HG03520 (cell line): ENCODE data around the gene PNLIPRP3.
"Not testable (repeated sequence)": the region's sequence is repeated elsewhere in the genome, so short reads cannot be mapped to it uniquely, and the experiment has no call there.

Experiments used
- ATAC-seq: cut with Tn5 transposase; IDR thresholded peaks from one replicate; pipeline ENCODE4 v1.9.1; 2021; ENCODE audit warnings: mild to moderate bottlenecking, moderate library complexity; ENCODE audit not compliant: unreplicated experiment

The PNLIPRP3 gene

GRCh38 chr10:116427671-116428070 is at the start of gene PNLIPRP3:
Gene PNLIPRP3 (plus strand): TSS chr10:116427847. CDS start chr10:116428013, 166 bp downstream.
- ATAC-seq, result no peak

GRCh38 chr10:116382290-116382689 is 45.4 kb upstream of the PNLIPRP3 start:
- ATAC-seq, result no peak

- ATAC-seq, result no peak
These were observed 42.3 kb upstream of the PNLIPRP3 start for GRCh38 chr10:116385311-116385710.

GRCh38 chr10:116385994-116386809 is 41.4 kb upstream of the PNLIPRP3 start:
- no peak for ATAC-seq

GRCh38 chr10:116393246-116393831 is 34.3 kb upstream of the PNLIPRP3 start:
- ATAC-seq, result not testable (repeated sequence)

- no peak for ATAC-seq
These were observed 32.2 kb upstream of the PNLIPRP3 start for GRCh38 chr10:116395223-116395985.

- ATAC-seq, result no peak
These were observed 29.4 kb upstream of the PNLIPRP3 start for GRCh38 chr10:116398224-116398623.

GRCh38 chr10:116402858-116403257 is 24.8 kb upstream of the PNLIPRP3 start:
- ATAC-seq, result no peak

GRCh38 chr10:116403740-116404250 is 23.9 kb upstream of the PNLIPRP3 start:
- no peak for ATAC-seq

- peak; percentile 80 for ATAC-seq
These were observed 18.9 kb upstream of the PNLIPRP3 start for GRCh38 chr10:116408719-116409118.

GRCh38 chr10:116410351-116410750 is 17.3 kb upstream of the PNLIPRP3 start:
- ATAC-seq, result no peak

- no peak for ATAC-seq
These were observed 9.8 kb upstream of the PNLIPRP3 start for GRCh38 chr10:116417821-116418220.

GRCh38 chr10:116418389-116418788 is 9.3 kb upstream of the PNLIPRP3 start:
- ATAC-seq, result no peak

GRCh38 chr10:116421815-116422214 is 5.8 kb upstream of the PNLIPRP3 start:
- ATAC-seq, result no peak

- no peak for ATAC-seq
These were observed 1.8 kb downstream of the PNLIPRP3 start for GRCh38 chr10:116429288-116429977.

- no peak for ATAC-seq
These were observed 2.6 kb downstream of the PNLIPRP3 start for GRCh38 chr10:116430288-116430687.

GRCh38 chr10:116431598-116431997 is 4.0 kb downstream of the PNLIPRP3 start:
- ATAC-seq, result no peak

- ATAC-seq, result no peak
These were observed 9.5 kb downstream of the PNLIPRP3 start for GRCh38 chr10:116437076-116437692.

- ATAC-seq, result no peak
These were observed 12.8 kb downstream of the PNLIPRP3 start for GRCh38 chr10:116440330-116441030.
